K562 (cell line): ENCODE measurements around the gene GIGYF1. TPM values are rescaled to one million over a fixed set of nuclear protein-coding genes. Genes with fewer than 3 reads are reported as not detected.

Source experiments
- BACH1 ChIP-seq: fragments of 200-800 bp; sonication (Bioruptor generic); IDR thresholded peaks from 2 replicates; pipeline ENCODE4 v1.6.1; 2016; ENCODE audit warnings: missing genetic modification characterization, missing compliant biosample characterization
- BCL6 ChIP-seq: fragments of 250-450 bp; sonication (Bioruptor Pico); IDR thresholded peaks from 2 replicates; pipeline ENCODE4 v1.4.0; 2020
- CBX5 ChIP-seq: IDR thresholded peaks from 2 replicates; pipeline ENCODE4 v1.6.1; 2014; ENCODE audit warnings: low read depth, borderline replicate concordance
- CBX8 ChIP-seq: fragments of 200-600 bp; sonication (generic); IDR thresholded peaks from 2 replicates; pipeline ENCODE4 v1.6.1; 2012; ENCODE audit warnings: borderline replicate concordance, mixed run types, low read depth, mild to moderate bottlenecking, moderate library complexity, mixed read lengths, low read length, control low read depth, inconsistent platforms; ENCODE audit not compliant: poor library complexity, severe bottlenecking; ENCODE audit errors: extremely low read depth
- CGGBP1 ChIP-seq: fragments of 250-450 bp; sonication (Bioruptor Pico); IDR thresholded peaks from 2 replicates; pipeline ENCODE4 v1.9.0; 2021; ENCODE audit warnings: mild to moderate bottlenecking
- DDX20 ChIP-seq: fragments of 450-650 bp; IDR thresholded peaks from 2 replicates; pipeline ENCODE4 v1.6.1; 2016; ENCODE audit warnings: missing genetic modification characterization, low read depth, mild to moderate bottlenecking, missing compliant biosample characterization, moderate library complexity
- HDGF ChIP-seq: fragments of 450-650 bp; IDR thresholded peaks from 2 replicates; pipeline ENCODE4 v1.6.1; 2016
- HMG20B ChIP-seq: fragments of 250-450 bp; sonication (Bioruptor Pico); IDR thresholded peaks from 2 replicates; pipeline ENCODE4 v1.5.0; 2021; ENCODE audit warnings: mild to moderate bottlenecking
- IRF2 ChIP-seq: sonication (generic); formaldehyde crosslinking; IDR thresholded peaks from 2 replicates; pipeline ENCODE4 v1.8.1; 2022; ENCODE audit warnings: mild to moderate bottlenecking, missing genetic modification reagents
- MIER1 ChIP-seq: fragments of 450-650 bp; IDR thresholded peaks from 2 replicates; pipeline ENCODE4 v1.6.1; 2016; ENCODE audit warnings: antibody characterized with exemption, mild to moderate bottlenecking, low read depth
- PCBP1 ChIP-seq: fragments of 200-400 bp; formaldehyde crosslinking; IDR thresholded peaks from 2 replicates; pipeline ENCODE4 v1.6.1; 2018; ENCODE audit warnings: mild to moderate bottlenecking, low read depth, low read length; ENCODE audit not compliant: poor library complexity, severe bottlenecking
- PHB2 ChIP-seq: fragments of 450-650 bp; IDR thresholded peaks from 2 replicates; pipeline ENCODE4 v1.6.1; 2017; ENCODE audit warnings: low read depth
- SAP30 ChIP-seq: fragments of 200-600 bp; sonication (generic); IDR thresholded peaks from 2 replicates; pipeline ENCODE4 v1.6.1; 2012; ENCODE audit warnings: borderline replicate concordance, low read depth, mild to moderate bottlenecking, moderate library complexity, low read length, control low read depth, inconsistent platforms; ENCODE audit not compliant: insufficient read depth, poor library complexity, severe bottlenecking
- TEAD4 ChIP-seq, 2 experiments: sonication (generic) in 1 of 2; formaldehyde crosslinking in 1 of 2; IDR thresholded peaks; 2 replicates each; pipeline versions ENCODE4 v1.6.1 to v1.8.0; 2012 to 2022; ENCODE audit warnings: borderline replicate concordance in 1 of 2, inconsistent platforms in 1 of 2, low read length in 1 of 2, mild to moderate bottlenecking in 1 of 2, missing genetic modification reagents in 1 of 2
- ZBTB26 ChIP-seq: fragments of 450-650 bp; formaldehyde crosslinking; IDR thresholded peaks from 2 replicates; pipeline ENCODE4 v1.4.0; 2022; ENCODE audit warnings: missing genetic modification characterization
- ZEB2 ChIP-seq: fragments of 450-650 bp; IDR thresholded peaks from 2 replicates; pipeline ENCODE4 v1.6.1; 2016
- ZNF133 ChIP-seq: fragments of 250-450 bp; sonication (Bioruptor Pico); IDR thresholded peaks from 2 replicates; pipeline ENCODE4 v1.4.0; 2020; ENCODE audit warnings: mild to moderate bottlenecking
- ZNF444 ChIP-seq: fragments of 250-450 bp; sonication (Bioruptor Pico); IDR thresholded peaks from 2 replicates; pipeline ENCODE4 v1.4.0; 2020; ENCODE audit warnings: mild to moderate bottlenecking, moderate library complexity
- ZNF511 ChIP-seq: sonication (generic); formaldehyde crosslinking; IDR thresholded peaks from 2 replicates; pipeline ENCODE4 v1.8.0; 2022; ENCODE audit warnings: mild to moderate bottlenecking, missing genetic modification reagents
- ZNF639 ChIP-seq, 2 experiments: fragments of 200-800 bp in 1 of 2; sonication (Bioruptor generic) in 1 of 2; sonication (generic) in 1 of 2; formaldehyde crosslinking in 1 of 2; IDR thresholded peaks in 1 of 2; conservative IDR thresholded peaks in 1 of 2; 2 replicates each; pipeline versions ENCODE4 v1.5.0 to v1.6.1; 2016 to 2020; ENCODE audit warnings: missing compliant biosample characterization in 1 of 2, missing genetic modification characterization in 1 of 2, missing genetic modification reagents in 1 of 2
- polyA plus RNA-seq, 8 experiments: library from polyadenylated mRNA; depleted of rRNA in 4 of 8; stranded (reverse) in 5 of 8; unstranded in 3 of 8; fragments of >200 nt; fragmentation: Nextera tagmentation in 2 of 8; fragmentation: Illumina TruSeq in 1 of 8; extraction: Ambion mirVana in 2 of 8; extraction: Trizol in 1 of 8; gene quantifications; 2 replicates each; pipeline versions ENCODE4 v1.2.1 to v1.2.3, GENCODE V29; 2011 to 2014; ENCODE audit warnings: inconsistent platforms in 1 of 8, missing spikeins in 1 of 8
- total RNA-seq, 7 experiments: library from RNA; depleted of rRNA in 6 of 7; stranded (reverse); fragments of >200 nt in 6 of 7; fragmentation: Illumina TruSeq in 2 of 7; extraction: Trizol in 2 of 7; gene quantifications; 2 replicates each; pipeline versions ENCODE4 v1.2.1 to v1.2.3, GENCODE V29; 2011 to 2021; ENCODE audit warnings: low replicate concordance in 1 of 7

The GIGYF1 gene
- total and polyA plus RNA-seq, 9 of the 15 experiments (the other 6 are each of a cell fraction or from before 2014, with no cell fraction given), result 0.56 to 76.2 (median 16.8) TPM

GRCh38 chr7:100705753-100706671, 12.0 kb upstream of the GIGYF1 start, which contains the start of gene POP7 (continued):
- TF ChIP-seq ZBTB26 (CRISPR knock-in tag), result peak; percentile 88
- TF ChIP-seq IRF2 (CRISPR knock-in tag), result no peak
- TF ChIP-seq ZNF444 (CRISPR knock-in tag), result no peak
- no peak for TF ChIP-seq CBX8
- TF ChIP-seq CGGBP1 (CRISPR knock-in tag), result no peak
- TF ChIP-seq ZNF133 (CRISPR knock-in tag), result no peak
- no peak for TF ChIP-seq TEAD4 (IDR thresholded peaks at IDR 0.05; ENCODE audit: low read length)
- TF ChIP-seq TEAD4 (CRISPR knock-in tag; IDR thresholded peaks at IDR 0.05; ENCODE audit: borderline replicate concordance), result 0 out of 2 replicates have a peak, but pooled peaks have one; percentile 64
- TF ChIP-seq MIER1, result no peak; the same call in 1 of the 2 replicates
- TF ChIP-seq ZNF511 (CRISPR knock-in tag), result no peak; the same call in 1 of the 2 replicates
- peak; percentile 59 for TF ChIP-seq SAP30
- no peak; the same call in 1 of the 2 replicates for TF ChIP-seq ZEB2
- no peak for TF ChIP-seq BCL6 (CRISPR knock-in tag)
- TF ChIP-seq HDGF, result no peak
- TF ChIP-seq HMG20B (CRISPR knock-in tag), result no peak
- TF ChIP-seq CBX5, result no peak
- no peak for TF ChIP-seq BACH1 (tag)
- peak in 1 of 2 experiments; percentile 65; a peak in 1 of 4 replicates for TF ChIP-seq ZNF639 (CRISPR knock-in tag; conservative IDR thresholded peaks at IDR 0.05 in 1 of 2, IDR thresholded peaks at IDR 0.05 in 1 of 2)
- TF ChIP-seq PCBP1, result peak; percentile 80
- TF ChIP-seq PHB2, result peak; percentile 13; the same call in 1 of the 2 replicates
- no peak for TF ChIP-seq DDX20 (tag)
